HG02870 (cell line): ENCODE results near the gene C9orf78.
A peak's percentile ranks its signal among the peaks of the same experiment; 100 is the strongest.
"Not testable (repeated sequence)": the region's sequence is repeated elsewhere in the genome, so short reads cannot be mapped to it uniquely, and the experiment has no call there.

Source experiments
- ATAC-seq: cut with Tn5 transposase; IDR thresholded peaks from one replicate; pipeline ENCODE4 v1.9.1; 2021; ENCODE audit warnings: mild to moderate bottlenecking, moderate library complexity; ENCODE audit not compliant: unreplicated experiment

C9orf78 gene

DNA sequence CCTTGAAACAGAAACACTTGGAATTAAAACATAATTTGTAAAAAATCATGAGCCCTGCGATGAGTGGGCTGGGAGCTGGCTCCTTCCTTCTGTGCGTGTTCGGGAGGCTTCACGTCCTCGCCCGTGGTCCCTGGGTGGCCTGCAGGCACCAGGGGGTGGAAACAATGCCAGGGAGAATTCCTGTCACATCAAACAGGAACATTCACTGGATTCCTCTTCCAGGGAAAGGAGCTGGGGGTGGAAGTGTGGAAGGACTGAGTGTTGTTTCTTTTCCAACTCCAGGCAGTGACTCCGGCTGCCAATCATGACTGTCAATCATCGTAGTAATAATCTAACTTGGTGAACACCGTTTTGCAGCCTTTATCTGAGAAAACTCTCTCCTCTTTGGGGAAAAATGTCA is 21.4 kb downstream of the C9orf78 start:
- no peak for ATAC-seq

DNA sequence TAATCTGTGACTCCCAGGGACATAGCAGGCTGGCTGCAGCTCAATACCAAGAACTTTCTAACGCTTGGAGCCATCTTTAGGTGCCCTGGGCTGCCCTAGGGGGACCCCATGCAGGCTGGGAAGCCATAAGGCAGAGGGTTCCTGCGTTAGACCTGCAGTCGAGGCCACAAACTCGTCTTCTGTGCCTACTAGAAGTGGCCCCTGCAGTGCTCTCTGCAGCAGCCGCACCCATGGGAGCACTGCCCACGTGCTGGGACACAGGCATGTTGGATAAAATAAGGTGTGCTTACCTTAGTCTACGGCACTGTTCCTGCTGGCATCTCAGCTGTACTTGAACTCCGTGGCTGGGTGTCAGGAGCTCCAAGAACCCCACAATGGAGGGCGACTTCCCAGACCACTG is 22.7 kb downstream of the C9orf78 start:
- ATAC-seq: no peak

DNA sequence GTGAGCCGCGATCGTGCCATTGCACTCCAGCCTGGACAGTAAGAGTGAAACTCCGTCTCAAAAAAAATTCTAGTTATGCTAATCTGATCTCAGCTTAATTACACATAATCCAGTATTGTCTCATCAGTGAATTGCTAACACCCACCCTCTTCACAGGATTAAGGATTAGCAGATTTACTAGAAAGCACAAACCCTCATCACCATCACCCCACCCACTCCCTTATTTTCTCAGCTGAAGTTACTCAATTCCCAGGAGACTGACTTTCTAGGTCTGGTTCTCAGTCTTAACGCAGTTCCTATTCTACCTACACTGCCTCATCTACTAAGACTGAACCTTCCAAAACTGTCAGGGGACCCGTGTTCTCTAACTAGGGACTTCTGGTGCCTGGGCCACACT is 23.1 kb downstream of the C9orf78 start:
- ATAC-seq: no peak

DNA sequence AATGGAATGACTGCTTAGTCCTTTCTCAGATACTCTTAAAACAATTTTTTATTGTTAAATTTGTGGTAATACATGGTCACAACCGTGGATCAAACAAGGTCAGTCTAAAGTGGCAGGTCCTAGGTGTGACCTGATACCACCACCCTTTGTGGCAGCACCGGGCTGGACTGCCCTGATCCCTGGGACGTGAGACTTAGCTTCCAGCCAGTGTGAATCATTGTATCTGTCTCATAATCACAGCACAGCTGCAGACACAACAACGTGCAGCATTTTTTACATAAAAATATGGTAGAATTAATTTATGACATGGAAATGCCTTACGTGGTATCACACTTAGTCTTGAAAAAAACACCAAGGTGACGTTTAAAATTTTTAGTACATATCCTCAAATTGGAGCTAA is 24.3 kb downstream of the C9orf78 start:
- ATAC-seq: no peak

DNA sequence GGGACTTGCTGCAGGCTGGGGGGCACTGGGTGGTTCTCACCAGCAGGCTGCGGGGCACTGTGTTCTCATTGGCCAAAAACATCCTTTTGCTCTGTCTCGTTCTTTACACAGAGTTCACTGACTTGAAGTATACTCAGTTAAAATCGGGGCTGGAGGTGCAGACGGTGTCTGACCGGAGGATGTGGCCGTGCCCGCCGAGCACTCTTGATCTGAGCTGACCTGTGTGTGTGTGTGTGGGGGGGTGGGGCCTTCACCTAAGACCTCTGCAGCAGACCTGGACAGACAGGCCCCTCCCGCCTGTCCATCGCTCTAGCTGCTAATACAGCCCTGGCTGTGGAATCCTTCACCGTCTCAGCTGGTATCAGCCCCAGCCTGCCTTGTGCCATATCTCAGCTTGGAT is 25.0 kb downstream of the C9orf78 start:
- ATAC-seq: no peak

DNA sequence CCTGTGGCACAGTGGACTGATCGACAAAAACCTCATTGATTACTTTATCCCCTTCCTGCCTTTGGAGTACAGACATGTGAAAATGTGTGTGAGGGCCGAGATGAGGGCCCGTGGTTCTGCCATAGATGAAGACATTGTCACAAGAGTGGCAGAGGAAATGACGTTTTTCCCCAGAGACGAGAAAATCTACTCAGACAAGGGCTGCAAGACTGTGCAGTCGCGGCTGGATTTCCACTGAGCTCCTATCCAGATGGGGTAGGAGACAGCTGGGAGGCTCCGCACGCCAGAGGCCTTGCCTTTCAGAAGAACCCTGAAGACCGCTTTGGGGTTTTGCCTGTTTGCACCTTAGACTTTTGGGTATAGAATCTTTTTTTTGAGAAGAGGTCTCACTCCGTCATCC is 25.7 kb downstream of the C9orf78 start:
- no peak for ATAC-seq

DNA sequence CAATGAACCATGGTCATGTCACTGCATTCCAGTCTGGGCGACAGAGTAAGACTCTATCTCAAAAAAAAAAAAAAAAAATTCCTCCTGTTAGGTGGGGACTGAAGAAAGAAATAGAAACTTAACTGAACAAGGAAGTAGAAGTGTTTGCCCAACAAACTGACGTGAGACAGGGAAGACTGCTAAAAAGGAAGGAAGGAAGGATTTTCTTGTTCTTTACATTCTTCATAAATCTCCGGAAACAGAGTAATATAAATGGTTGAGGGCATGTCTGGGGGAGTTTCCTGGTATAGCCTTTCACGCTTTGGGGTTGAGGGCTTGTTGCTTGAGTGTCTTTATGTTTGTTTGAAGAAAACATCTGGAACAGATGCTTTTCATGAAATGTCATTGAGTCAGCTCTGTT is 29.0 kb downstream of the C9orf78 start:
- no peak for ATAC-seq

DNA sequence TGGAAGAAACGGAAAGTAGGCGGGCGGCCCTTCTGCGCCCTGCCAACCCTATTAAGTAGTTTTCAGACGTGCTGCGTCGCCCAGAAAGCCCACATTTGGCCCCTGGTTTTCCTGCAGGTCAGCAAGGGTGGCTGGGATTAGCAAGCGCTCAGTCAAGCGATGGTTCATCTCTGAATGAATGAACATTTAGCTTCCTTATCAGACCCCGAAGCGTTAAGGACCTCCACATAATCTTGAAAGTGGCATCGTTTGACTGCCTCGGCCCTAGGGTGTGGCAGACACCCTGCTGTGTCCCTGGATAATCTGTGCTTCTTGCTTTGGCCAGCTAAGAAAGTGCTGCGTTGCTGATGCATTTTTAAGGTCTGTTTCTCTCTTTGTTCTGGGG is 31.4 kb downstream of the C9orf78 start:
- ATAC-seq: no peak

DNA sequence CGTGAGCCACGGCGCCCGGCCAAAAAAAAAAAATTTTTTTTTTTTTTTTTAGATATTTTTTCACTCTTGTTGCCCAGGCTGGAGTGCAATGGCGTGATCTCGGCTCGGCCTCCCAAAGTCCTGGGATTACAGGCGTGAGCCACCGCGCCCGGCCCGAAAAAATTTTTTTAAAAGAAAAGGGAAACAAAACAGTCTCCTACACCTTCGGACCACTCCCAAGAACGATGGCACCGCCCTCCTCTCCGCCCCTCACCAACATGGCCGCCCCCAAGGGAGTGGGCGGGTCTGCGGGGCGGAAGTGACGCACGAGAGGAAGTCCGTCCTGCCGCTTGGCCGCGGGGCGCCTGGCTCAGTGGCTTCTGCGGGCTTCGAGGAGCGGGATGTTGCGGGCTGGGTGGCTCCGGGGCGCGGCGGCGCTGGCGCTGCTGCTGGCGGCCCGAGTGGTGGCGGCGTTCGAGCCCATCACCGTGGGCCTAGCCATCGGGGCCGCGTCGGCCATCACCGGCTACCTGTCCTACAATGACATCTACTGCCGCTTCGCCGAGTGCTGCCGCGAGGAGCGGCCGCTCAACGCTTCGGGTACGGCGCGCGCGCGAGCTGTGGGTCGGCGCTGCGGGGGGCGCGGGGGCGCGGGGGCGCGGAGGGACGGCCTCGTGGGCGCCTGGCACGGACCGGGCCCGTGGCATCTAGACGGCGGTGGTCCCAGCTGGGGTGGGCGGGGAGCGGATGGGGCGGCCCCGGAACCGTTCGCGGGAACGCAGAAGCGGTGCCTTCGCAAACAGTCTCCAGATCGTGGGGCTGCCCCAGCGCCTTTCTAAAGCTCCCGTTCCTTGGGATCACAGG is 32.0 kb downstream of the C9orf78 start, which contains the start of gene TOR1B:
Gene TOR1B (plus strand): TSS at position 352 of the 843 bp plus-strand sequence. CDS start 29 bp downstream, at position 381.
- peak; percentile 92 for ATAC-seq

DNA sequence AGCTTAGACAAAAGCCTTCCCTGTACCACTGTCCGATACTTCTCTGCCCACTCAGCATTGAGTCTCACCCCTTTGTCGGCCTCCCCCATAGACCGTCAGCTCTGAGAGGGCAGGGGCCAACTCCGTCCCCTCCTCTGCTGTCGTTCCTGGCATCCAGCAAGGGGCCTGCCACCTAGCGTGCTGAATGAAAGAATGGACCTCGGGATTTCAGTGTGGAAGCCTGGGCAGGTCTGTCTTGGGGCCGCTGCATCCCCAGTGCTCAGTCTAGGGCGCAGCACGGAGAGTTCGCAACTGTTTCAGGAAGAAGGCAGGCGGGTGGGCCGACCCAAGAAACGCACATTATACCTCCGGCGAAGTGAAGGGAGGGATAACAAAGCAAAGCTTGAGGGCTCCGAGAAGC is 33.6 kb downstream of the C9orf78 start:
- ATAC-seq: no peak

DNA sequence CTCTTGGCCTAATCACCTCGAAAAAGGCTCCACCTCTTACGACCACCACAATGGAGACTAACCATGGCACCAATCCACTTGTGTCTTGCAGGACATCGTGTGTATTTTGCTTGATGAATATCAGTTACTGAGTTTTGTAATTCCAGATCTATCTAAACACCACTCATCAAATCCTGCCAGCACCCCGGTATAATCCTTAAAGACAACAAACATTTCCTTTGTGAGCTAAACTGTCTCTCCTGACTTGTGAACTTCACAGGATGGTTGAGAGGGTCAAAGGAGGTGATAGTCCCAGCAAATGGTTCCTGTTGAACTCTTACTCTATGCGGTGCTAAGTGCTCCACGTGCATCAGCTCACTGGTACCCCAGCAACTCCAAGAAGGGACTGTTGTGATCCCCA is 36.1 kb downstream of the C9orf78 start:
- no peak for ATAC-seq

DNA sequence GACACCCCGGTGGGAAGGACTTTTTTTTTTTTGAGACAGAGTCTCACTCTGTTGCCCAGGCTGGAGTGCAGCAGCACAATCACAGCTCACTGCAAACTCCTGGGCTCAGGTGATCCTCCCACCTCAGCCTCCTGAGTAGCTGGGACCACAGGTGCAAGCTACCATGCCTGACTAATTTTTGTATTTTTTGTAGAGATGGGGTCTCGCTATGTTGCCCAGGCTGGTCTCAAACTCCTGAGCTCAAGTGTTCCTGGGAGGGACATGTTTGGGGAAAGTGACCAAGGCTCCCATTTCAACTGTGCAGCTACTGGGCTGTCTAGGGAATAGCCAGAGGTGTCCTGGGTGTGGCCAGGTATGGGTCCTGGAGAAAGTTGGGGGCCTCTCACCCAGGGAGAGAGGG is 39.0 kb downstream of the C9orf78 start:
- ATAC-seq: not testable (repeated sequence)

DNA sequence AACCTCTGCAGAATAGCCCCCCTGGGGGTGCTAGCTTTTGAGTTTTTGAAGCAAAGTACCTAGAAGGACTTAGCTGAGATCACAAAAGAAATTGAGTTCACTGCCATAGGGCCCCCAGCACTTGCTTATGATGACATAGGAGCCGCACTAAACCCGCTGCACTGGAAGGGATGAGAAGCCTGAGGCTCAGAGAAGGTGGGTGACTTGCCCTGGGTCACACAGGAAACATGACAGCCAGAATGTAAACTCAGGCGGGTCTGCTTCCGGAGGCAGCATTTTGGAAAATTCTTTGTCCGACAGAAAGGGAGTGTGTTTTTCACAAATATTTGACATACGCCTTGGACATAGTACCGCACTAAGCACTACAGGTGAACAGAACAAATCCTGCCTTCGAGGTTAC is 40.5 kb downstream of the C9orf78 start:
- ATAC-seq: no peak

DNA sequence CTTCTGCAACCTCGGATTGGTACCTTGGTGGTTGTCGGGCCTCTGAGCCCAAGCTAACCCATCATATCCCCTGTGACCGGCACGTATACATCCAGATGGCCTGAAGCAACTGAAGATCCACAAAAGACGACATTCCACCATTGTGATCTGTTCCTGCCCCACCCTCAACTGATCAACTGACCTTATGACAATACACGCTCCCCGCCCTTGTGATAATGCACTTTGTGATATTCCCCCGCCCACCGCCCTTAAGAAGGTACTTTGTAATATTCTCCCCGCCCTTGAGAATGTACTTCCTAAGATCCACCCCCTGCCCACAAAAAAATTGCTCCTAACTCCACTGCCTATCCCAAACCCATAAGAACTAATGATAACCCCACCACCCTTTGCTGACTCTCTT is 48.6 kb downstream of the C9orf78 start:
- ATAC-seq: no peak

DNA sequence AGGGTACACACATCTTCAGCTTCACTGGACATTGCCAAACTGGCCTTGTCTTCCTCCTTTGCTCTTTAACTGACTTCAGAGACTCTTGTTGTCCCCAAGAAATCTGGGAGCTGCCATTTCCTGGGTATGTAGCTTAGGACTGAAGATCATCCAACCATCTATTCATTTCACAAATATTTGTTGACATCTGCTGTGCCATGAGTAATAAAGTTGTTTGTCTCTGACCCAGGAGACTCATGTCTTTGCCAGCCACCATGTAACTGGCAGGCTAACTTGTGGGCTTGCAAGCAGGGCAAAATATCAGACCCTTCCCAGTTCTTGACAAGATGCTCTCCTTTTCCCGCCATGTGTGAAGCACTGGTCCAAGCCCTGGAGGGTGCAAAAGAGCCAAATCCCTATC is 49.2 kb downstream of the C9orf78 start:
- ATAC-seq: no peak

DNA sequence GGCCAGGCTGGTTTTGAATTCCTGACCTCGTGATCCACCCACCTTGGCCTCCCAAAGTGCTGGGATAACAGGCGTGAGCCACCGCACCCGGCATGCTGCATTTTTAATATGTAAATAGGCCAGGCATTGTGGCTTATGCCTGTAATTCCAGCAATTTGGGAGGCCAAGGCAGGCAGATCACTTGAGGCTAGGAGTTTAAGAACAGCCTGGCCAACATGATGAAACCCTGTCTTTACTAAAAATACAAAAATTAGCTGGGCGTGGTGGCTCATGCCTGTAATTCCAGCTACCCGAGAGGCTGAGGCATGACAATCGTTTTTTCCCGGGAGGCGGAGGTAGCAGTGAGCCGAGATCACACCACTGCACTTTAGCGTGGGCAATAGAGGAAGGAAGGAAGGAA is 50.1 kb downstream of the C9orf78 start:
- ATAC-seq: not testable (repeated sequence)

DNA sequence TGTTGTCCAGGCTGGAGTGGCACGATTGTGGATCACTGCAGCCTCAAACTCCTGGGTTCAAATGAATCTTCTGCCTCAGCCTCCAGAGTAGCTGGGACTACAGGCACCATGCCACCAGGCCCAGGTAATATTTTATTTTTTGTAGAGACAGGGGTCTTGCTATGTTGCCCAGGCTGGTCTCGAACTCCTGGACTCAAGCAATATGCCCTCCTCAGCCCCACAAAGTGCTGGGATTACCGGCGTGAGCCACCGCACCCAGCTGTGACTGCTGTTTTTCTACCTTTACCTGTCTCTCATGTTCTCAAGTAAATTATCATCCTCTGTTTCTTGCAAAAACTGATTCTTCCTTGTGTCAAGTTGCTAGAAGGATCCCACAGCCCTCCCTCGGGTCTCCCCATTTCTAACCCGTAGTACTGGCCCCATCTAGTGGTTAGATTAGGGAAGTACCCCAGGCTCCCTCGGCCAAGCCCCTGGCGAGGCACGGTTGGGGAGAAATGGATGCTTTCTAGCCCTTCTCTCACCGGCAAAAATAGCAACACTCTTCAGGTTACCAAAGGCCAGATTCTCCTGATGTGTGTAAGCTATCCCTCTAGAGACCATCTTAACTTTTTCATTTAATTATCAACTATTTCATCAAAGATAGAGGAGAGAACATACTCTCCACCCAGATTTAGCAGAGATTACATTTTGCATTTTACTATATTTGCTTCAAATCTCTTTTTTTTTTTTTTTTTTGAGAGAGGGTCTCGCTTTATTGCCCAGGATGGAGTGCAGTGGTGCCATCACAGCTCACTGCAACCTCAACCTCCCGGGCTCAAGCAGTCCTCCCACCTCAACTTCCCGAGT is 51.3 kb downstream of the C9orf78 start:
- no peak for ATAC-seq

DNA sequence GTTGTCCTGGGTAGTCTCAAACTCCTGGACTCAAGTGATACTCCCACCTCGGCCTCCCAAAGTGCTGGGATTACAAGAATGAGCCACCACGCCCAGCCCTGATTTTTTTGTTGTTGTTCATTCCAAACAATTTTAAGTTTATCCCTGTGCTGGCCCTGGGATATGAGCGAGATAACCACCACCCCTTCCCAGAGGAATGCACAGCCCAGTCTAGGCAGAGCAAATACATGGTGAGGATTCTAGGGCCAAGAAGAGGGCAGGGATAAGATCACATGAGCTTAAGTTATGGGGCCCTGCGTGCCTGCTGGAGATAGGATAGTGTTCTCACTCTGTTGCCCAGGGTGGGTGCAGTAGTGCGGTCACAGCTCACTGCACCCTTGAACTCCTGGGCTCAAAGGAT is 53.1 kb downstream of the C9orf78 start:
- ATAC-seq: no peak

DNA sequence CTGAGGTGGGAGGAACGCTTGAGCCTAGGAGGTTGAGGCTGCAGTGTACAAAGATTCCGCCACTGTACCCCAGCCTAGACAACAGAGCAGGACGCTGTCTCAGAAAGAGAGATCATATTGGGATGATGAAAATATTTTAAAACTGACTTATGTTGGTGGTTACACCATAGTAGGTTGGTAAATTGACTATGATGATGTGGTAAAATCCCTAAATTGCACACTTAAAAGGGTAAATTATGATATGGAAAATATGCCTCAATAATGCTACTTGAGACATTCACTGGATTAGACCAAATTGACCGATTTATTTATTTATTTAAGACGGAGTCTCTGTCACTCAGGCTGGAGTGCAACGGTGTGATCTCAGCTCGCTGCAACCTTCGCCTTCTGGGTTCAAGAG is 53.9 kb downstream of the C9orf78 start:
- ATAC-seq: no peak

DNA sequence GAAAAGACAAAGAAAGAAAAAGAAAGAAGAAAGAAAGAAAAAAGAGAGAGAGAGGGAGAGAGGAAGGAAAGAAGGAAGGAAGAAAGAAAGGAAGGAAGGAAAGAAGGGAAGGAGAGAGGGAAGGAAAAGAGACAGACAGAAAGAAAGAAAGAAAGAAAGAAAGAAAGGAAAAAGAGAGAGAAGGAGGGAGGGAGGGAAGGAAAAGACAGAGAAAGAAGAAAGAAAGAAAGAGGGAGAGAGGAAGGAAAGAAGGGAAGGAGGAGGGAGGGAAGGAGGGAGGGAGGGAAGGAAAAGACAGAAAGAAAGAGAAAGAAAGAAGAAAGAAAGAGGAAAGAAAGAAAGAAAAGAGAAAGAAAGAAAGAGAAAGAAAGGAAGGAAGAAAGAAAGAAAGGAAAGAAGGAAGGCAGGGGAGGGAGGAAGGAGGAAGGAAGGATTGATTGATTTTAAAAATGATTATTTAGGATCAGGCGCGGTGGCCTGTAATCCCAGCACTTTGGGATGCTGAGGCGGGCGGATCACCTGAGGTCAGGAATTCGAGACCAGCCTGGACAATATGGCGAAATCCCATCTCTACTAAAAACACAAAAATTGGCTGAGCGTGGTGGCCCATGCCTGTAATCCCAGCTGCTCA is 55.4 kb downstream of the C9orf78 start:
- ATAC-seq: no peak

DNA sequence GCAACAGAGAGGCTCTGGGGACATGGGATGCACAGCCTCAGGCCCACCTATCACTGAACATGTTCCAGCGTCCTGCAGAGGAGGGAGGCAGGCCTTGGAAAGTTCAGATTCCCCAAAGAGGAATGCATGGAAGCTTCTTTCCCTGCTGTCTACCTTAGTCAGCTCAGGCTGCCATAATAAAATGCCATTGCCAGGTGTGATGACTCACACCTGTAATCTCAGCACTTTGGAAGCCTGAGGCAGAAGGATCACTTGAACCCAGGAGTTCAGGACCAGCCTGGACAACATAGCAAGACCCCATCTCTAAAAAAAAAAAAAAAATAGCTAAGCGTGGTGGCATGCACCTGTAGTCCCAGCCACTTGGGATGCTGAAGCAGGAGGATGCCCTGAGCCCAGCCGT is 56.6 kb downstream of the C9orf78 start:
- ATAC-seq: no peak

DNA sequence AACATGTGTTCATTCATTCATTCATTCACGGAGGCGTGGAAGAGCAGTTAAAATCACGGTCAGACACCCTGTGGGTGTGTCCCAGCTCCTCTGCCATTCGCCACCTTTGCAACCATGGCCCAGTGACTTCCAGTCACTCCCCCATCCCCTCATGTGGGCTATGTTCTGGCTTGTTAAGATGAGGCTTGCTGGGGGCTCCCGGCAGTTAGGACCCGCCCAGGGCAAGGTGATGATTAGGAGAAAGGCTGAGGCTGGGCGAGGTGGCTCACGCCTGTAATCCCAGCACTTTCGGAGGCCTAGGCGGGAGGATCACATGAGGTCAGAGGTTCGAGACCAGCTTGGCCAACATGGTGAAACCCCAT is 57.3 kb downstream of the C9orf78 start:
- ATAC-seq: no peak
